Liver (tissue), 9 donors: ENCODE results near the gene IGF1R. TPM values are rescaled to one million over a fixed set of nuclear protein-coding genes. Genes with fewer than 3 reads are reported as not detected.

Source experiments
- DNase-seq: peaks from one replicate; pipeline ENCODE4 v3.0.0-alpha.2; 2017; ENCODE audit warnings: low spot score
- H3K27ac ChIP-seq, 2 donors: one replicate each; pipeline ENCODE4 v1.7.0; 2013; ENCODE audit warnings: inconsistent platforms in 2 of 2, low read length in 2 of 2, control low read depth in 1 of 2, low read depth in 1 of 2, mild to moderate bottlenecking in 1 of 2
- H3K27me3 ChIP-seq, 4 donors: one replicate each; pipeline versions ENCODE4 v1.6.1 to v1.7.0; 2013; ENCODE audit warnings: low read length in 3 of 4, inconsistent platforms in 1 of 4, mild to moderate bottlenecking in 1 of 4, moderate library complexity in 1 of 4; ENCODE audit not compliant: control insufficient read depth in 4 of 4, insufficient read depth in 4 of 4
- H3K36me3 ChIP-seq, 4 donors: one replicate each; pipeline versions ENCODE4 v1.6.1 to v1.7.0; 2013; ENCODE audit warnings: low read length in 3 of 4, mild to moderate bottlenecking in 3 of 4, low read depth in 1 of 4, moderate library complexity in 1 of 4; ENCODE audit not compliant: control insufficient read depth in 4 of 4, insufficient read depth in 3 of 4
- H3K4me1 ChIP-seq, 4 donors: one replicate each; pipeline versions ENCODE4 v1.6.1 to v1.7.0; 2013; ENCODE audit warnings: low read length in 3 of 4, mild to moderate bottlenecking in 3 of 4, moderate library complexity in 1 of 4; ENCODE audit not compliant: control insufficient read depth in 4 of 4, insufficient read depth in 4 of 4
- H3K4me3 ChIP-seq, 3 donors: one replicate each; pipeline versions ENCODE4 v1.6.1 to v1.7.0; 2013; ENCODE audit warnings: low read length in 3 of 3, control low read depth in 1 of 3, low read depth in 1 of 3, mild to moderate bottlenecking in 1 of 3
- H3K9ac ChIP-seq, 2 donors: one replicate each; pipeline ENCODE4 v1.7.0; 2013; ENCODE audit warnings: low read length in 2 of 2, mild to moderate bottlenecking in 2 of 2, moderate library complexity in 2 of 2, control low read depth in 1 of 2, low read depth in 1 of 2
- H3K9me3 ChIP-seq, 4 donors: one replicate each; pipeline versions ENCODE4 v1.6.1 to v1.7.0; 2013; ENCODE audit warnings: low read length in 3 of 4; ENCODE audit not compliant: control insufficient read depth in 4 of 4
- EGR1 ChIP-seq, 2 donors: IDR thresholded peaks; 2 replicates each; pipeline ENCODE4 v1.6.1; 2016 to 2018; ENCODE audit warnings: antibody characterized with exemption in 2 of 2, low read depth in 2 of 2
- FOXA1 ChIP-seq: IDR thresholded peaks from 2 replicates; pipeline ENCODE4 v1.6.1; 2016; ENCODE audit warnings: antibody characterized with exemption
- FOXA2 ChIP-seq: IDR thresholded peaks from 2 replicates; pipeline ENCODE4 v1.6.1; 2016; ENCODE audit warnings: antibody characterized with exemption
- GABPA ChIP-seq, 2 donors: IDR thresholded peaks in 1 of 2; conservative IDR thresholded peaks in 1 of 2; 2 replicates each; pipeline ENCODE4 v1.6.1; 2016; ENCODE audit warnings: antibody characterized with exemption in 2 of 2, mild to moderate bottlenecking in 1 of 2, moderate library complexity in 1 of 2
- HNF4A ChIP-seq, 2 donors: conservative IDR thresholded peaks; 2 replicates each; pipeline ENCODE4 v1.6.1; 2016; ENCODE audit warnings: antibody characterized with exemption in 2 of 2, mild to moderate bottlenecking in 2 of 2
- JUND ChIP-seq, 2 donors: IDR thresholded peaks; 2 replicates each; pipeline ENCODE4 v1.6.1; 2016; ENCODE audit warnings: antibody characterized with exemption in 2 of 2
- MAX ChIP-seq: IDR thresholded peaks from 2 replicates; pipeline ENCODE4 v1.6.1; 2016; ENCODE audit warnings: antibody characterized with exemption
- NR2F2 ChIP-seq: IDR thresholded peaks from 2 replicates; pipeline ENCODE4 v1.6.1; 2016; ENCODE audit warnings: antibody characterized with exemption
- REST ChIP-seq: IDR thresholded peaks from 2 replicates; pipeline ENCODE4 v1.6.1; 2016; ENCODE audit warnings: antibody characterized with exemption, mild to moderate bottlenecking
- RXRA ChIP-seq, 2 donors: IDR thresholded peaks; 2 replicates each; pipeline ENCODE4 v1.6.1; 2017 to 2018; ENCODE audit warnings: antibody characterized with exemption in 2 of 2, mild to moderate bottlenecking in 1 of 2
- SP1 ChIP-seq: IDR thresholded peaks from 2 replicates; pipeline ENCODE4 v1.6.1; 2018; ENCODE audit warnings: antibody characterized with exemption, mild to moderate bottlenecking
- TAF1 ChIP-seq: conservative IDR thresholded peaks from 2 replicates; pipeline ENCODE4 v1.6.1; 2016; ENCODE audit warnings: antibody characterized with exemption, mild to moderate bottlenecking
- YY1 ChIP-seq: IDR thresholded peaks from 2 replicates; pipeline ENCODE4 v1.6.1; 2016; ENCODE audit warnings: antibody characterized with exemption, mild to moderate bottlenecking
- whole genome bisulfite sequencing: extraction: QIAGEN DNeasy Blood & Tissue Kit; methylation state at CpG from one replicate; pipeline ENCODE4 v1.1.7; 2013; 5-methylcytosine and 5-hydroxymethylcytosine counted together
- polyA plus RNA-seq, 2 donors: library from polyadenylated mRNA; stranded (reverse) in 1 of 2; unstranded in 1 of 2; fragments of 200-250 nt in 1 of 2; fragments of >200 nt in 1 of 2; fragmentation: Nextera tagmentation in 1 of 2; extraction: Ambion mirVana in 1 of 2; gene quantifications; one replicate each; pipeline versions ENCODE4 v1.2.1 to v1.2.3, GENCODE V29; 2013 to 2015
- total RNA-seq, 2 donors: library from RNA; depleted of rRNA; stranded (reverse); fragments of >200 nt; gene quantifications; one replicate each; pipeline ENCODE4 v1.2.3, GENCODE V29; 2014
- donor health status: healthy.
- donor health status: healthy.
- donor health status: healthy.
- donor health status: healthy.
- donor health status: healthy.

The IGF1R gene
- total and polyA plus RNA-seq, 4 donors: 0.69 to 10.3 (median 3.2) TPM

GRCh38 chr15:98683831-98684230 is 35.5 kb downstream of the IGF1R start:
- Histone ChIP-seq H3K27ac (no peak overlapping the region), H3K27me3 (no peaks in the 10 kb centered on the region), H3K4me3 (no peak overlapping the region), H3K9ac (no peak overlapping the region), H3K9me3 (no peaks in the 10 kb centered on the region), H3K4me1 (no peaks in the 10 kb centered on the region), H3K36me3 (no peaks in the 10 kb centered on the region)
- no peak for TF ChIP-seq REST
- TF ChIP-seq HNF4A (conservative IDR thresholded peaks at IDR 0.05): no peak
- 68% methylated on average over 5 of the region's 5 CpGs for WGBS
- no peak for DNase-seq

GRCh38 chr15:98684436-98684835 is 36.1 kb downstream of the IGF1R start:
- H3K36me3 ChIP-seq: no peaks in the 10 kb centered on the region
- no peaks in the 10 kb centered on the region for H3K4me1 ChIP-seq
- H3K27ac ChIP-seq: no peak overlapping the region
- no peak for TF ChIP-seq FOXA1
- TF ChIP-seq SP1: no peak
- no peak for TF ChIP-seq GABPA (IDR thresholded peaks at IDR 0.05 in 1 of 2, conservative IDR thresholded peaks at IDR 0.05 in 1 of 2)
- no peak for TF ChIP-seq REST
- H3K27me3 ChIP-seq: no peaks in the 10 kb centered on the region
- no peak for DNase-seq
- H3K9ac ChIP-seq: no peak overlapping the region
- WGBS: 59% methylated on average over 4 of the region's 4 CpGs
- no peak overlapping the region for H3K4me3 ChIP-seq
- no peaks in the 10 kb centered on the region for H3K9me3 ChIP-seq

GRCh38 chr15:98684995-98685525 is 36.7 kb downstream of the IGF1R start:
- Histone ChIP-seq H3K9ac (no peak overlapping the region), H3K4me1 (no peaks in the 10 kb centered on the region), H3K27me3 (no peaks in the 10 kb centered on the region), H3K4me3 (no peak overlapping the region), H3K9me3 (no peaks in the 10 kb centered on the region), H3K27ac (no peak overlapping the region), H3K36me3 (no peaks in the 10 kb centered on the region)
- 76% methylated on average over 5 of the region's 5 CpGs for WGBS
- TF ChIP-seq EGR1 (IDR thresholded peaks at IDR 0.05; ENCODE audit: low read depth in 2 of 2): no peak
- TF ChIP-seq YY1: no peak
- TF ChIP-seq NR2F2: no peak
- TF ChIP-seq SP1: no peak
- no peak for TF ChIP-seq HNF4A (conservative IDR thresholded peaks at IDR 0.05)
- no peak for TF ChIP-seq TAF1
- no peak for TF ChIP-seq RXRA (IDR thresholded peaks at IDR 0.05)
- no peak for TF ChIP-seq JUND (IDR thresholded peaks at IDR 0.05)
- no peak for TF ChIP-seq MAX
- TF ChIP-seq FOXA2: no peak
- TF ChIP-seq REST: no peak
- no peak for DNase-seq
